ENCODE measurements around the gene FAM186B. TPM values are rescaled to one million over a fixed set of nuclear protein-coding genes. Genes with fewer than 3 reads are reported as not detected.

FAM186B gene
- total and polyA plus RNA-seq, 2 experiments from 2014 or later, result 0.21 to 0.38 TPM

GRCh38 chr12:49578471-49579112 lies 26.8 kb downstream of the FAM186B start:
- Mint-ChIP-seq H3K4me1 (peaks cover 9% of the 10 kb centered on the region), H3K9me3 (no peaks in the 10 kb centered on the region), H3K36me3 (ENCODE audit: low read depth) (peaks cover 6% of the 10 kb centered on the region; the same call in 1 of the 3 replicates), H3K27ac (no peak overlapping the region), H3K27me3 (ENCODE audit: insufficient read depth, low read depth, poor library complexity) (peaks cover 7% of the 10 kb centered on the region), H3K4me3 (no peak overlapping the region)
- no peaks in the 10 kb centered on the region for H3K4me1 ChIP-seq (ENCODE audit: insufficient read depth)
- no peaks in the 10 kb centered on the region for H3K9me2 ChIP-seq (ENCODE audit: insufficient read depth)
- H3F3A ChIP-seq (replicated peaks; ENCODE audit: low read depth), result no peaks in the 10 kb centered on the region
- no peak for DNase-seq (ENCODE audit: low spot score)
- no peak overlapping the region for H3K27ac ChIP-seq (ENCODE audit: low read depth)
- no peak overlapping the region for H2AFZ ChIP-seq
- H3K27me3 ChIP-seq (ENCODE audit: insufficient read depth), result no peaks in the 10 kb centered on the region
- 0 out of 2 replicates have a peak, but pooled peaks cover 2% of the 10 kb centered on the region for H4K20me1 ChIP-seq (replicated peaks; ENCODE audit: insufficient read depth)
- peaks cover 5% of the 10 kb centered on the region; the same call in 1 of the 2 replicates for H3K36me3 ChIP-seq (ENCODE audit: insufficient read depth)
- H3K4me3 ChIP-seq, result no peak overlapping the region
- TF ChIP-seq POLR2AphosphoS5 (IDR thresholded peaks at IDR 0.05; ENCODE audit: low read depth) (no peak), STAT1 (IDR thresholded peaks at IDR 0.05; ENCODE audit: unreplicated experiment) (no peak), ETS1 (IDR thresholded peaks at IDR 0.05) (no peak), ZNF462 (CRISPR knock-in tag; IDR thresholded peaks at IDR 0.05) (no peak), CREB1 (CRISPR knock-in tag; IDR thresholded peaks at IDR 0.05; ENCODE audit: low read depth) (no peak), EZH2phosphoT487 (IDR thresholded peaks at IDR 0.05; ENCODE audit: unreplicated experiment) (no peak), ZNF331 (CRISPR knock-in tag; IDR thresholded peaks at IDR 0.05; ENCODE audit: low read depth) (no peak), EZH2 (IDR thresholded peaks at IDR 0.05; ENCODE audit: low read depth, unreplicated experiment) (no peak), NANOG (IDR thresholded peaks at IDR 0.05; ENCODE audit: borderline replicate concordance) (no peak), JUNB (IDR thresholded peaks at IDR 0.05; ENCODE audit: unreplicated experiment) (no peak), ZNF114 (CRISPR knock-in tag; IDR thresholded peaks at IDR 0.05) (no peak)
- TF ChIP-seq, protein P1, sequence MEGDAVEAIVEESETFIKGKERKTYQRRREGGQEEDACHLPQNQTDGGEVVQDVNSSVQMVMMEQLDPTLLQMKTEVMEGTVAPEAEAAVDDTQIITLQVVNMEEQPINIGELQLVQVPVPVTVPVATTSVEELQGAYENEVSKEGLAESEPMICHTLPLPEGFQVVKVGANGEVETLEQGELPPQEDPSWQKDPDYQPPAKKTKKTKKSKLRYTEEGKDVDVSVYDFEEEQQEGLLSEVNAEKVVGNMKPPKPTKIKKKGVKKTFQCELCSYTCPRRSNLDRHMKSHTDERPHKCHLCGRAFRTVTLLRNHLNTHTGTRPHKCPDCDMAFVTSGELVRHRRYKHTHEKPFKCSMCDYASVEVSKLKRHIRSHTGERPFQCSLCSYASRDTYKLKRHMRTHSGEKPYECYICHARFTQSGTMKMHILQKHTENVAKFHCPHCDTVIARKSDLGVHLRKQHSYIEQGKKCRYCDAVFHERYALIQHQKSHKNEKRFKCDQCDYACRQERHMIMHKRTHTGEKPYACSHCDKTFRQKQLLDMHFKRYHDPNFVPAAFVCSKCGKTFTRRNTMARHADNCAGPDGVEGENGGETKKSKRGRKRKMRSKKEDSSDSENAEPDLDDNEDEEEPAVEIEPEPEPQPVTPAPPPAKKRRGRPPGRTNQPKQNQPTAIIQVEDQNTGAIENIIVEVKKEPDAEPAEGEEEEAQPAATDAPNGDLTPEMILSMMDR (conservative IDR thresholded peaks at IDR 0.05; ENCODE audit: low read depth in 2 of 2), result no peak
- TF ChIP-seq, protein P2, sequence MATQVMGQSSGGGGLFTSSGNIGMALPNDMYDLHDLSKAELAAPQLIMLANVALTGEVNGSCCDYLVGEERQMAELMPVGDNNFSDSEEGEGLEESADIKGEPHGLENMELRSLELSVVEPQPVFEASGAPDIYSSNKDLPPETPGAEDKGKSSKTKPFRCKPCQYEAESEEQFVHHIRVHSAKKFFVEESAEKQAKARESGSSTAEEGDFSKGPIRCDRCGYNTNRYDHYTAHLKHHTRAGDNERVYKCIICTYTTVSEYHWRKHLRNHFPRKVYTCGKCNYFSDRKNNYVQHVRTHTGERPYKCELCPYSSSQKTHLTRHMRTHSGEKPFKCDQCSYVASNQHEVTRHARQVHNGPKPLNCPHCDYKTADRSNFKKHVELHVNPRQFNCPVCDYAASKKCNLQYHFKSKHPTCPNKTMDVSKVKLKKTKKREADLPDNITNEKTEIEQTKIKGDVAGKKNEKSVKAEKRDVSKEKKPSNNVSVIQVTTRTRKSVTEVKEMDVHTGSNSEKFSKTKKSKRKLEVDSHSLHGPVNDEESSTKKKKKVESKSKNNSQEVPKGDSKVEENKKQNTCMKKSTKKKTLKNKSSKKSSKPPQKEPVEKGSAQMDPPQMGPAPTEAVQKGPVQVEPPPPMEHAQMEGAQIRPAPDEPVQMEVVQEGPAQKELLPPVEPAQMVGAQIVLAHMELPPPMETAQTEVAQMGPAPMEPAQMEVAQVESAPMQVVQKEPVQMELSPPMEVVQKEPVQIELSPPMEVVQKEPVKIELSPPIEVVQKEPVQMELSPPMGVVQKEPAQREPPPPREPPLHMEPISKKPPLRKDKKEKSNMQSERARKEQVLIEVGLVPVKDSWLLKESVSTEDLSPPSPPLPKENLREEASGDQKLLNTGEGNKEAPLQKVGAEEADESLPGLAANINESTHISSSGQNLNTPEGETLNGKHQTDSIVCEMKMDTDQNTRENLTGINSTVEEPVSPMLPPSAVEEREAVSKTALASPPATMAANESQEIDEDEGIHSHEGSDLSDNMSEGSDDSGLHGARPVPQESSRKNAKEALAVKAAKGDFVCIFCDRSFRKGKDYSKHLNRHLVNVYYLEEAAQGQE (IDR thresholded peaks at IDR 0.05; ENCODE audit: unreplicated experiment), result no peak
- no peak overlapping the region for H3K4me2 ChIP-seq
- 0 out of 2 replicates have a peak, but pooled peaks cover 14% of the 10 kb centered on the region for H3K79me2 ChIP-seq (replicated peaks; ENCODE audit: insufficient read depth)
- ATAC-seq, result no peak

All from GM23338 (cell line).